ENCODE results near the gene CDHR5. TPM values are rescaled to one million over a fixed set of nuclear protein-coding genes. Genes with fewer than 3 reads are reported as not detected.

CDHR5 gene
- total RNA-seq, 1 experiment from 2014 or later, result not detected

- no peak for DNase-seq (ENCODE audit: low read depth)
These were observed 13.5 kb downstream of the CDHR5 start for GRCh38 chr11:611001-611996.

- no peak for DNase-seq (ENCODE audit: low read depth)
These were observed 14.5 kb downstream of the CDHR5 start for GRCh38 chr11:610146-610801.

DNA sequence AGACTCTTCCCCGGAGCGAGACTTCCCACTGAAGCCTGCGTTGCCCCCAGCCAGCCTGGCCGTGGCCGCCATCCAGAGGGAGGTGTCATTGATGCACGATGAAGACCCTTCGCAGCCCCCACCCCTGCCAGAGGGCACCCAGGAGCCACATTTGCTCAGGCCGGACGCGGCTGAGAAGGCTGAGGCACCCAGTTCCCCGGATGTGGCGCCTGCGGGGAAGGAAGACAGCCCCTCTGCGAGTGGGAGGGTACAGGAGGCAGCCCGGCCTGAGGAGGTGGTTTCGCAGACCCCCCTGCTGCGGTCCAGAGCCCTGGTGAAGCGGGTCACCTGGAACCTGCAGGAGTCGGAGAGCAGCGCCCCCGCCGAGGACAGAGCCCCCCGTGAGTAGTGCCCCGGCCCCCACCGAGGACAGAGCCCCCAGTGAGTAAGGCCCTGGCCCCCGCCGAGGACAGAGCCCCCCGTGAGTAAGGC is 15.4 kb downstream of the CDHR5 start:
- DNase-seq (ENCODE audit: low read depth), result no peak

GRCh38 chr11:608791-609251 is 15.9 kb downstream of the CDHR5 start:
- DNase-seq (ENCODE audit: low read depth), result no peak

- DNase-seq (ENCODE audit: low read depth), result no peak
These were observed 16.6 kb downstream of the CDHR5 start for GRCh38 chr11:607971-608659.

- no peak for DNase-seq (ENCODE audit: low read depth)
These were observed 17.6 kb downstream of the CDHR5 start for GRCh38 chr11:607020-607780.

GRCh38 chr11:606245-606644 is 18.5 kb downstream of the CDHR5 start:
- DNase-seq (ENCODE audit: low read depth), result peak; percentile 40

DNA sequence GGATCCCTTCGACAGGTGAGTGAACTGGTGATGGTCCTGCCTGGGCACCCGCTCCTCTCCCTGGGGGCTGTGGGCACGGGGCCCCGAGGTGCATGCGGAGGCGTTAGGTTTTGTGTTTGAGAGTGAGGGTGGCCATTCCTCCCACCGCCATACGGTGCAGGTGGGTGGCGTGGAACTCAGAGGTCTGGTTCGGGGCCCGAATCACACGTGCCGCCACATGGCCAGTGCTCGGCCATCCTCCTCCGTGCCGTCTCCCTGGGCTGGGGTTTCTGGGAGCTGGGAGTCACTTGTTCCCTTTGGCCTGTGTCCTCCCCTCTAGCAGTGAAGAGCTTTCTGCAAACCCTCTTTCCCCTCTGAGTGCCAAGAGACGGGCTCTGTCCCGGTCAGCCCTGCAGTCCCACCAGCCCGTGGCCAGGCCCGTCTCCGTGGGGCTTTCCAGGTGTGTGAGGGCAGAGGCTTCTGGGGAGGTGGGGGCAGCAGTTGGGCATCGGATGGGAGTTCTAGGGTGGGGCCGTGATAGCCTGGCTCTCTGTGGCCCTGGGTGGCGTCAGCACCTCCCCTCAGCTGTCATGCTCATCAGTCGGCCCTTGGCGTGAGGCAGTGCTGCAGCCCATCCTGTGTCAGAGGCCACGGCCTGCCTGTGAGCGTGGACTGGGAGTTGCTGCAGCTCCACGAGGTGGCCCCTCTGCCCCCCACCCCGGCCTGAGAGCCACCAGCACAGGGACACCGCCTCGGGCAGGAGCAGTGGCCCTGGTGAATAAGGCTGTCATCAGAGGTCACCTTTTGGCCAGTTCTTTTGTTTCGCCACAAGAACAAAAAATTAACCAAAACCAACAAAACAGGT is 19.2 kb downstream of the CDHR5 start:
- DNase-seq (ENCODE audit: low read depth), result no peak

DNA sequence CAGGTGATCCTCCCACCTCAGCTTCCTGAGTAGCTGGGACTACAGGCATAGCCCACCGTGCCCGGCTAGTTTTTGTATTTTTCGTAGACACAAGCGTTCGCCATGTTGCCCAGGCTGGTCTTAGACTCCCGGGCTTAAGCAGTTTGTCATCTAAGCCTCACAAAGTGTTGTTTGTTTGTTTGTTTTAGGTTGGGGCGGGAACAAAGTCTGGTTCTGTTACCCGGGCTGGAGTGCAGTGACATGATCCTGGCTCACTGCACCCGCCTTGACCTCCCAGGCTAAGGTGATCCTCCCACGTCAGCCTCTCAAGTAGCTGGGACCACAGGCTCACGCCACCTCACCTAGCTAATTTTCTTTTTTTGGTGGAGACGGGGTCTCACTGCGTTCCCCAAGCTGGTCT is 21.6 kb downstream of the CDHR5 start:
- DNase-seq (ENCODE audit: low read depth), result no peak

- no peak for DNase-seq (ENCODE audit: low read depth)
These were observed 23.0 kb downstream of the CDHR5 start for GRCh38 chr11:601573-602245.

DNA sequence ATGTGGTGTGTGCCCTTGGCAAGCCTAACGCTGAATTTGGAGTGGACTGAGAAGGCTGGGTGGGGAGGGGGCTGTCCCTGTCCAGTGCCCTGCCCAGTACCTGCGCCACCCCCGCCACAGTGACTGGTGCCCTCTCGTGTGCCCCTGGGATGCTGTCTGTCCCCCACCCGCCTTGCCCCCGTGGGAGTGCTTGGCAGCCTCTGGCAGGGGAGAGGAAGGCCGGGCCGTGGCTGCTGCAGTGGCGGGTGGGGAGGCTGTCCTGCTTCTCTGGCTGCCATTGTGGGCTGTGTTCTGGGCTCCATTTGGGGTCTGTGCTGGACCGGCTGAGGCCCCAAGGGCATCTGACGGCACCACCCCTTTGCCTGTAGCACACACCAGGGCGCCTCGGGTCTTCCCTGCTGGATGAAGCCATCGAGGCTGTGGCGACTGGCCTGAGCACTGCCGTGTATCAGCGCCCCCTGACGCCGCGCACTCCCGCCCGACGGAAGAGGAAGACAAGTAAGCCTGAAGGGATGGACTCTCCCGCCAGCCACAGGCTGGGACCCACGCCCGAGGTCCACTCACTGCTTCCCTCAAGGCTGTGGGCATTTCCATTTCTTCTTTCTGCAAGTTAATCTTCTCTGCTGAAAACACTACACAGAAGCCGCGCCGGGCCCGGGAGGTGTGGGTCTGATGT is 26.6 kb downstream of the CDHR5 start:
- DNase-seq (ENCODE audit: low read depth), result no peak

DNA sequence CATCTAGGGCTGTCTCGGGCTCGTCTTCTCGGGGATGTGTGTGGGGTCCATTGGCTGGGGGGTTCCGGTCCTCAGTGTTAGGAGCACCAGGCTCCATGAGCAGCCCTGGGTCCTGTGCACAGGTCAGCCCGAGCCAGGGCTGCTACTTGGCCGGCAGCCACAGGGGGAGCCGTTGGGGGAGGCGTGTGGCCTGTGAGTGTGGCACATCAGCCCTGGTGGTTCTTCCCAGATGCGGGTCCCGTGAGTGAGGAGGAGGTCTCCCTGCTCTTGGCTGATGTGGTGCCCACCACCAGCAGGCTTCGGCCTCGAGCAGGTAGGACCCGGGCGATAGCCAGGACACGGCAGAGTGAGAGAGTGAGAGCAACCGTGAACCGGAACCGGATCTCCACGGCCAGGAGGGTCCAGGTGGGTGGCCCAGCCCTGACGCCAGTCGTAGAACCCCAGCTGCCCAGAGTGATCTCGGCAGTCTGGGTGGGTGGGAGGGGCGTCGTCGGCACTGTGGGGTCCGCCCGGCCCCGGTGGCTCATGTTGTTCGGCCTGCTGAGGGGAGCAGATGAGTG is 27.5 kb downstream of the CDHR5 start:
- no peak for DNase-seq (ENCODE audit: low read depth)

GRCh38 chr11:596374-596773 is 28.4 kb downstream of the CDHR5 start:
- DNase-seq (ENCODE audit: low read depth), result no peak

DNA sequence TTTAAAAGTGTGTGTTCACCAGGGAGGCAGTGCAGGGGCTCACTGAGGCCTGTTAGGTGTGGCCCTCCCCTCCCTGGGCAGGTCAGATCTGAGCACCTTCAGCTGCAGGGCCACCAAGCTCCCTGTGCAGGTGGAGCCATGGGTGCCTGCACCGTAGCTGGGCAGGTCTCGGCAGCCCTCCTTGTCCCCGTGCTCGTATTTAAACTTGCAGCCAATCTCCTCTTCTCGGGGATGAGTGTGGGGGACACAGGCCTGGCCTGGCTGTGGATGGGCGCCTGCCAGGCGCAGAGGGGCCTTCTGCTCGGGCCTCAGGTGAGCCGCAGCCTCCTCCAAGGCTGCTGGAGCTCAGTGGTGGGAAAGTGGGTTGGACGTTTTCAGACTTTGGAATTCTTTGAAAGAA is 29.4 kb downstream of the CDHR5 start:
- no peak for DNase-seq (ENCODE audit: low read depth)

DNA sequence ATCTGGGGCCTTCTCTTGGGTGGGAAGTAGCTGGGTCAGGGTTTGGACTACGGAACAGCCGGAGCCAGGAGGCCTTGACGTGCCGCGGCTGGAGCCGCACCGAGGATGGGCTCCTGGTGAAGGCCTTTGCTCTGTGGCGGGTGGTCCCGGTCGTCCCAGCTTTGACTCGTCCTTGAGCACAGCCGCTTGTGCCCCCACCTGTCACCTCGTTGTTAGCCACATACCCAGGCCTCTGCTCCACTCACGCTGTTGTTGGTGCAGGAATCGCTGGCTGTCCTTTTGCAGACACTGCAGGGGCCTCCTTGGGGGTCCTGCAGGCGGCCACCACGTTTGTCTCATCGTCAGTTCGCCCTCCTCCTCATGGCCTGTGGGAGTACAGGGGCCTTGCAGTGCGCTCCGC is 31.4 kb downstream of the CDHR5 start:
- no peak for DNase-seq (ENCODE audit: low read depth)

- DNase-seq (ENCODE audit: low read depth), result no peak
These were observed 31.8 kb downstream of the CDHR5 start for GRCh38 chr11:592918-593317.

- DNase-seq (ENCODE audit: low read depth), result no peak
These were observed 32.3 kb downstream of the CDHR5 start for GRCh38 chr11:592501-592900.

DNA sequence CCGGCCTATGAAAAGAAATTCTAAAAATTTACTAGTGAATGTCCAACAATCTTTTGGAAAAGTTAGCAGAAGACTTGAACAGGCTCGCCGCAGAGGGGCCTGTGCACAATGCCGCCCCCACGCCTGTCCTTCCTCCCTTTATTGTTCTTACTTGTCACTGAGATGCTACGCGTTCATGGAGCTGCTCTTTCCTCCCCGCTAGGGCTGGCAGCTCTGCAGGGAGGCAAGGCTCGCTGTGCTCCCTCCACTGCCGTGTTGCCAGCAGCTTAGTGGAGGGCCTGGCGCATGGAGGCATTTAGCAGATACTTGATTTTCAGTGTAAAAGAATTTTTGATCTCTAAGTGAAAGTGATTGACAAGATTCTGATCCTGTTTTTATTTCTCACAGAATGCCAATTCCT is 33.8 kb downstream of the CDHR5 start:
- DNase-seq (ENCODE audit: low read depth), result no peak

DNA sequence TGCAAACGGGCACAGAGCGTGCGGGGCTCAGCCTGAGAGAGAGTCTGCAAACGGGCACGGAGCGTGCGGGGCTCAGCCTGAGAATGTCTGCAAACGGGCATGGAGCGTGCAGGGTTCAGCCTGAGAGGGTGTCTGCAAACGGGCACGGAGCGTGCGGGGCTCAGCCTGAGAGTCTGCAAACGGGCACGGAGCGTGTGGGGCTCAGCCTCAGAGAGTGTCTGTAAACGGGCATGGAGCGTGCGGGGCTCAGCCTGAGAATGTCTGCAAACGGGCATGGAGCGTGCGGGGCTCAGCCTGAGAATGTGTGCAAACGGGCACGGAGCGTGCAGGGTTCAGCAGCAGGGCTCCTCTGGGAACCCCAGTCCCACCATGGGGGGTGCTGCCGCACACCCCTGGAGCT is 35.0 kb downstream of the CDHR5 start:
- DNase-seq (ENCODE audit: low read depth), result no peak

Data from M059J (cell line).